ENCODE data around the gene FSTL5.

The FSTL5 gene

DNA sequence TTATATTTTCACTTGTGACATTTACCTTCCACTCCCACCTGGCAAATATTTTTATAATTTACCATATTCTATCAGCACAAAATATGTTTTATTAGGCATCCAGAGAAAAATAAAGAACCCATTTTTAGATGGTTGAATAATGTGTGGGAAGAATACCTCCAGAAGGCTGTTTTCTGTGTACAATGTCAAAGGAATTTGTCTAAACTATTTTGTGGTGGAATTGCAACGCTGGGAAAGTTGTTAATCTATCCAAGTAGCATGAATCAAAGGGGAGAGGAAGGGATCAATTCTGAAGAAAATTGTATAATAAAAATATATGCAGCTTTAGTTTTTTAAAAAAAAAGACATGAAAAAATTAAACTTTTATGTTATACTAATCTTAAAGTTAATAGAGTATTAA, 706.5 kb downstream of the FSTL5 start:
- DNase-seq (ENCODE audit: low read depth in 1 of 2, low spot score in 1 of 2) = no peak

DNA sequence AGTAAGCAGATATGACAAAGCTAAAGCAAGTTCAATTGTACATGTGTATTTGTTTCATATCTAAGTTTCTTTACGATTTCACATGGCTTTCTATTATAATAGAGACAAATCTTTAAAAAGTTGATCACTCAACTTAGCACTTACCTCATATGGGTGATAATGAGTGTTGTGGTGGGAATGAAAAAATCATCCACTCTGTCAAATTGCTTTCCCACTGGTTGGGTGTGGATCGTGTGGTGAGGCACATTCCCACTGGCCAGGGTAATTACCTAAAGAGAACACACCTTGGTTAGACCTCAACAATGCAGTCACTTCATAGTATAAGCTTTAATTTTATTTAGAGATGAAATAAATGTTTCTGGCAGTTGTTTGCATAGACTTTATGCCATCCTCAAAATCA, 708.9 kb downstream of the FSTL5 start:
- no peak for DNase-seq (ENCODE audit: low read depth in 1 of 2, low spot score in 1 of 2)

DNA sequence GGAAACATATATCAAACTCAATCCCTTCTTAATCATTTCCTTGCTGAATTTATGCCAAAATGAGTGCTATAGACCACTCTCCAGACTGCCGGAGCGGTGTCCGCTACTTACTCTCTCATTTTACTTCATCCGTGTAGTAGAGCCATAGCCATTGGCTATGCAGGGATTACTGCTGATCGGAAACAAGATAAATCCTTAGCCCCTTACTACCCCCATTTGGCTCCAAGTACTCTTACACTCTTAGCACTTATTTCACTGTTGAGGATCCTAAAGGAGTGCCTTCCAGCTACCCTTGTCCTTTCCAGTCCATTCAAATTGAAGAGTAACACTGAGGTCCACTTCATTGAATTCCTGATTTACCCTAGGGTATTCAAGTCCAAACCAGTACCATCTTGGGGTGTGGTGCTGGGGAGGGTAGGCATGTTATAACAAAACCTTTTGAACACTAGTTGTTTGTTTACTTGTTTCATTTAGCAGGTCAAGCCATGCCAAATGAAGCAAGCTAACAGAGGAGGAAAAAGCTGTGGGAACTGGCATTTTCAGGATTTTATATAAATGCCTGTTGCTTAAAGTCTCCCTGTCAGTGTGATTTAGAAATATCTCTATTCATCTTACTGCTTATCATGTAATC, 715.1 kb downstream of the FSTL5 start:
- no peak for DNase-seq (ENCODE audit: low read depth in 1 of 2, low spot score in 1 of 2)

DNA sequence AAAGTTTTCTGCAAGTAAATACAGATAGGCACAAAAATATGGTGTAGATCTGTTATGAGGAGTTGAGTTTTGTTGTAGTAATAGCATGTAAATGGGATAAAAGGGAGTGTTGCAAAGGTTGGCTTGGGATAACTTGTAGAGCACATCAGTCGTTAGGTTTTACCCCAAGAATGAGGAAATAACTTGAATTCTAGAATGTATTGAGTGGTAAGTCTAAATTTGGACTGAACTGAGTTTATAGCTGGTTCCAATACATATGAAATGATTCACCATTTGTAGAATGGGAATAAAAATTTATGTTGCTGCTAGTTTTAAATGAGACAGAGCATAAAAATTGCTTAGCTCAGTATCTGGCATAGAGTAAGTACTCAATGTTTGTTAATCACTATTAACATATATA, 719.2 kb downstream of the FSTL5 start:
- no peak for DNase-seq (ENCODE audit: low read depth in 1 of 2, low spot score in 1 of 2)

DNA sequence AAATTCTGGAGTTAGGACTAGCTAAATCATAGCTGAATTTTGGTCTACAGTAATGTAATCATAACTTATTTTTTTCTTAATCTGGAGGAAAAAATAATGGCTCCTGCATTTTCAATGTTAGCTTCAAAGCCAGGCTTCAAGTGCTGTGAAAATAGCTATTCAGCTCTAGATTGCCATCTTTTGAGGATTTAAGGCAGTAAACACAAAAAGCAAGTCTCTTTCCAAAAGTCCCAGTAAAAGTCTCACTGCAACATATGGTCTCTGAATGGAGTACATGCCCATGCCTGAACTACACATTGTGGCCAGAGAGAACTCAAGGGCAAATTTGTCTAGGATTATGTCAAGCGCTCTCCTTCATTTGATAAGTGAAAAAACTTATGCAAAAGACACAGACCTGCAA, 720.9 kb downstream of the FSTL5 start:
- DNase-seq (ENCODE audit: low read depth in 1 of 2, low spot score in 1 of 2) = no peak

DNA sequence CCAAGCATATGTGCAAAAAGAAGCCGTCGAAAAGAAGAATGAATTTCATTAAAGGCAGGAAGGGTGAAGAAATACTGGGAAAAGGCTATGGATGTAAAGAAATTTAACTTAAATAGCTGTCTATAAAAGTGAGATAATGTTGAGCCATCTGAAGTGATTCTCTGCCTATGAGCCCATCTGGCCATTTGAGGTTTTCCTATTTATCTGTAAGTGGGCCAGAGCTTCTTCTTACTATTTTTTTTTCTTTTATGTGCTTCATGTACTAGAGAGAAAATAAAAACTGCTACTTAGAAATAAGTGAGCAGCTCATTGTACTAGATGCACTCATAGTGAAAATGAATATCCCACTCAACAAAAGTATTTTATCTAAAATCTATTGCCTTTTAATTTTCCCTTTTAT, 725.7 kb downstream of the FSTL5 start:
- no peak for DNase-seq (ENCODE audit: low read depth in 1 of 2, low spot score in 1 of 2)

DNA sequence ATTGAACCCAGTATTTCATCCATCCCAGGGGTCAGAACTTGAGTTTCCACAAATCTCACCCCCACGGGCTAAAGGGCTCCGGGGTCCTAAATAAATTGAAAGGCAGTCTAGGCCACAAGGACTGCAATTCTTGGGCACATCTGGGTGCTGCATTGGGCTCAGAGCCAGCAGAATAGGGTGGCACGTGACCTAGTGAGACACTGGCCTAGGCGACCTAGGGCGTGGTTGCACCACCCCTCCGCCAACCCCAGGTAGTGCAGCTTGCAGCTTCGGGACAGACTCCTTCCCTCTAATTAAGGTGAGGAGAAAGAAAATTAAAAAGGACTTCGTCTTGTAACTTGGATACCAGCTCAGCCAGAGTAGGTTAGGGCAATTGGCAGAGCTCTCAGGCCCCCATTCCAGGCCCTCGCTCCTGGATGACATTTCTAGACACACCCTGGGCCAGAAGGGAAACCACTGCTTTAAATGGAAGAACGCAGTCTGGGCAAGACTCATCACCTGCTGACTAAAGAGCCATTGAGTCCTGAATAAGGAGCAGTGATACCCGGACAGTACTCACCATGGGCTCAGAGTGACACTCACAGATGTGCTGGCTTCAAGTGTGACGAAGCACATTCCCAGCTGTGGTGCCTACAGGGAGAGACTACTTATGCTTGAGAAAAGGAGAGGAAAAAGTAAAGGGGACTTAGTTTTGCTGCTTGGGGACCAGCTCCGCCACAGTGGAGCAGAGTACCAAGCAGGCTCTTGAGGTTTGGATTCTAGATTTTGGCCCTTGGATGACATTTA, 735.4 kb downstream of the FSTL5 start:
- DNase-seq (ENCODE audit: low read depth in 1 of 2, low spot score in 1 of 2) = no peak

DNA sequence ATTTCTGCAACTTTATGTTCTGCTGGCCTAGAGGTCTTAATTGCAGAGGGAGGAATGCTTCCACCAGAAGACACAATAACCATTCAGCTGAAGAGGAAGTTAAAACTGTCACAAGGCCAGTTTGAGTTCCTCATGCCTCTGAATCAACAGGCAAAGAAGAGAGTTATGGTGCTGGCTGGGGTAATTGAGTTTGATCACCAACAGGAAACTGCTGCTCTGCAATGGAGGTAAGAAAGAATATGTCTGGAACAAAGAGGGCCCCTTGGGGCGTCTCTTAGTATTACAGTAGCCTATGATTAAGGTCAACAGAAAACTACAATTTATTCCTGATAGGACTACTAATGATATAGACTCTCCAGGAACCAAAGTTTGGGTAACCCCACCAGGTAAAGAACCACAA, 744.0 kb downstream of the FSTL5 start:
- DNase-seq (ENCODE audit: low read depth in 1 of 2, low spot score in 1 of 2) = no peak

DNA sequence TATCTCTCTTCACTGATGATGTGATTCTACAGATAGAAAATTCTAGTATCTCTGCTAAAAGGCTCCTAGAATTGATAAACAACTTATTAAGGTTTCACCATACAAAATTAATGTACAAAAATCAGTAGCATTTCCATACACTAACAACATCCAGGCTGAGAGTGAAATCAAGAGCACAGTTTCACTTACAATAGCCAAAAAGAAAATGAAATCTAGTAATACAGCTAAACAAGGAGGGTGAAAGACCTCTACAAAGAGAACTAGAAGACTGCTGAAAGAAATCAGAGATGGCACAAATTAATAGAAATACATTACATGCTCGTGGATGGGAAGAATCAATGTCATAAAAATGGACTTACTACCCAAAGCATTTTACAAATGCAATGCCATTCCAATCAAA, 751.9 kb downstream of the FSTL5 start:
- DNase-seq (ENCODE audit: low read depth in 1 of 2, low spot score in 1 of 2) = no peak

DNA sequence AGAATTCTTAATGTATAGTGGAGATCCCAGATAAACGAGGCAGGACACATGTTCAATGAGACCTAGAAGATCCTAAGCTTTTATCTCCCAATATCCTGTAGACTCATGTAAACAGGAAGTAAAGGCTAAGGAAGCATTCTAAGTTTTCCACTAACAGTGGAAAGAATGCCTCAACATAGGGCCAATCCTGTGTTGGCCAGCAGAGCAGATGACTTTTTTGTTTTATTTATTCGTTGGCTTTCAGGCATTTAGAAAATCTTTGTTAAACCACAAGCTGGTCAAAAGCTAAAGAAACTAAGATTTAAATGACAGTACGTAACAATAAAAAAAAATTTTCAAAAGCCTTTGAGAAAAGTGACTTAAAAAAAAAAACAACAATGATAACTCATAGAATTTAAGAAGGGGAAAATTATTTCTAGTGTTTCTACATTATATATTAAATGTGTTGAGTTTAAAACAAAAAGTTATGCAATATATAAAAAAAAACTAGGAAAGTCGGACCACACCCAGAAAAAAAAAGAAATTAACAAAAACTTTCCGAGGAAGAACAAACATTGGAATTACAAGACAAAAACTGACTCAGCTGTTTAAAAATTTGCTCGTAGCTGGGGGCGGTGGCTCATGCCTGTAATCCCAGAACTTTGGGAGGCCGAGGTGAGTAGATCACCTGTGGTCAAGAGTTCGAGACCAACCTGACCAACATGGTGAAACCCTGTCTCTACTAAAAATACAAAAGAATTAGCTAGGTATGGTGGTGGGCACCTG, 759.3 kb downstream of the FSTL5 start:
- DNase-seq (ENCODE audit: low read depth in 1 of 2, low spot score in 1 of 2) = no peak

DNA sequence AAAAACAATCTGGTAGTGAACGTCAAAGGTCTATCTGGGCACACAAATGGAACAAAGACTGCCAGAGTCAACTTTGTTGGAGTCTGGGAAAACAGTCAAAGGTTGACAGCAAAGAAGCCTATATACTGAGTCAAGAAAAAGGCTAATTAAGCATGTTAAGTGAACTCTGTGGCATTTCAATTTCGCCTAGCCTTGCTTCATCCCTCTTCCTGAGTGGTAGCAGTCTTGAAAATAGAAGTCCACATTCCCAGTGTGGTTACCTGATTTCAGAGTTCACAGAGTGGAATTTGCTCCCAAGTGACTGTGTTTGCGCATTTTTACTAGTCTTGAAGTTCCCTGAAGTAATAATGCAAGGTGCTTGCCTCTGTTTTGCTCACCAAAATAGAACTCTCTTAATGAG, 760.0 kb downstream of the FSTL5 start:
- DNase-seq (ENCODE audit: low read depth in 1 of 2, low spot score in 1 of 2) = no peak

DNA sequence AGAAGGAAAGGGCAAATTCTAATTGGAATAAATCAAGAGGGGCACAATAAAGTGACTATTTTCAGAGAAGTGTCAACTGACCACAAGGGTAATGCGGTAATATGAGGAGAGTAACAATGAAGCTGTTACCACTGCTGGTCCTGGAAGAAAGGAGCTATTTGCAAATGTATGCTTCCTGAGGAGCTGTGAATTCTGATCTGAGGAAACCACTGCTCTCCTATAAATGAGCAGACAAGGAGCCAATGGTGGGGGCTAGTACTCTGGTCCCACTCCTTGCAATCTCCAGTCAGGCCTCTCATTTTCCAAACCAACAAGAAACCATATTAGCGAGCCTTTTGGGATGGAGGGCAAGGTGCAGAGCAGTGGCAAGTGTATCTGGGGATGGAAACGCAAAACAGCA, 770.2 kb downstream of the FSTL5 start:
- no peak for DNase-seq (ENCODE audit: low read depth in 1 of 2, low spot score in 1 of 2)

DNA sequence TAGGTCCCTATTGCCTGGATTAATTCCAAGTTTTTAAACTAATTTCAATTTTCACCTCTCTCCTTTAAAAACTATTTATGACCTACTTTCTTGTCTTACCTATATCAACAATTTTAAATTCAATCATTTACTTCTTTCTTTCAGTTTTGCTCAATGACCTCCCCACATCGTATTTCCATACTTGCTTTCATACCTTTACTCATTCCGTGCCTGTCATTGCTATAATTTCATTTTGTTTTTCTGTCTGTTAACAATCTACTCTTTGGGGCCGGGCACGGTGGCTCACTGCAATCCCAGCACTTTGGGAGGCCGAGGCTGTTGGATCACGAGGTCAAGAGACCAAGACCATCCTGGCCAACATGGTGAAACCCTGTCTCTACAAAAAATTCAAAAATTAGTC, 781.1 kb downstream of the FSTL5 start:
- no peak for DNase-seq (ENCODE audit: low read depth in 1 of 2, low spot score in 1 of 2)

DNA sequence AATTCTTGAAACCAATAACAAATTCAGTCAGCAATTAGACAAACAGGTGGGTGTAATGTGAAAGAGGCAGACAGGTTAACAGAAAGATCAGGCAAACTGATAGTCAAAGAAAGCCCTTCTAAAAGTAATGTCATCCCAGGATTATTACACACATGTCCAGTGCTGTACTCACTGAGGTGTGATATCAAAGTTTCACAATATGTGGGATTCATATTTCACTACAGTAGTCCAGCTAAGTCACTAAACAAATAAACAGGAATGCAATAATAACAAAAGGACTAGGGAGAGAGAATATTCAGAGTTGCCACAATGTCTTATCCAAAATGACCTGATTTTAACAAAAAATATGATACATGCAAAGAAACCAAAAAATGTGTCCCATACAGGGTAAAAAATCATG, 787.5 kb downstream of the FSTL5 start:
- DNase-seq (ENCODE audit: low read depth in 1 of 2, low spot score in 1 of 2) = no peak

DNA sequence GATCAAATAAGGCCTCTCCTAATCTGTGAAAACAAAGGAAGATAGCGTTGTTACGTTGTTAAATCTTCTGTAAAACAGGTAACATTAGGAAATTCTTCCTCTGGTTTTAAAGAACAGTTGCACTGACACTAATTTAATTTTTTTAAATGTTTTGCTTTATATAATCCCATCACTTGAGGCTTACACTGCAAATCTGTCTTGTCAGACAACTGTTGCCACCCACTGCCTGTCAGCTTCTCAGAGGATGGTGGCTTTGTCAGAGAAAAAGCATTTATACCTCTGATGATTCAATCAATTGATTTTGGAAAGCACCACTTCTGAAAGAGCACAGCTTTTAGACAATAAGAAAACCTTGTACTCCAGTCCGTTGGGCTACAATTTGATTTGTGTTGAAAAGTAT, 799.1 kb downstream of the FSTL5 start:
- no peak for DNase-seq (ENCODE audit: low read depth in 1 of 2, low spot score in 1 of 2)

DNA sequence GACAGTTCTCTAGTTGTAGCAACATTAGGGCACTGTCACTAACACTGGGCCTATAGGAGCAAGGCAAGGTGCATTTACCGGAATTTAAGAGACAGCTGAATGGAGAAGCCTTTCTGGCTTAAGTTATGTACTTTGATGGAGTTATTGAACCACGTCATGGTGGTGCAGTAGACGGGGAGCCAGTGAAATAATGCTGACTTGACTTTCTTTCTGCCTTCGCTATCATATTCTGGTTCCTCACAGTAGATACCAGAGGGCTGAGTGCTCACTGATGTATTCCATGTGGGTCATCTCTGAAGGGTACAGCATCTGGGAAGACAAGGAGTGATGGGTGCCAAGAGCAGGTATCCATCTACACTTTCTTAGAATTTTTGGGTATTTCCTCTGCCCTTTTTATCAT, 802.8 kb downstream of the FSTL5 start:
- DNase-seq (ENCODE audit: low read depth in 1 of 2, low spot score in 1 of 2) = no peak

DNA sequence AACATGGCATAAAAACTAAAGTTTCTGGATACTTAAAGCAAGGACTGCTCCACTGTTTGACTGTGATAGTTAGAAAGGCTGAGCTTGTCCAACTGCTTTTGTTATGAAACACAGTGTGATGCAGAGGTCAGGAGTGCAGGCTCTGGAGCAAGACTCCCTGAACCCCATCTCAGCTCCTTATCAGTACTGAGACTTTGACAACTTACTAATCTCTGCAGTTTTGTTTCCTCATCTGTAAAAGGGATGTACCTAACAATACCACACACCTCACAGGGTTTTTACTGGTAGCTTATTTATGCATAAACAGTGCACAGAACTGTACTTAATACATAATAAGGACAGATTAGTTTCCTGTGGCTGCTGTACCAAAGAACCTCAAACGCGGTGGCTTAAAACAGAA, 804.3 kb downstream of the FSTL5 start:
- DNase-seq (ENCODE audit: low read depth in 1 of 2, low spot score in 1 of 2) = no peak

DNA sequence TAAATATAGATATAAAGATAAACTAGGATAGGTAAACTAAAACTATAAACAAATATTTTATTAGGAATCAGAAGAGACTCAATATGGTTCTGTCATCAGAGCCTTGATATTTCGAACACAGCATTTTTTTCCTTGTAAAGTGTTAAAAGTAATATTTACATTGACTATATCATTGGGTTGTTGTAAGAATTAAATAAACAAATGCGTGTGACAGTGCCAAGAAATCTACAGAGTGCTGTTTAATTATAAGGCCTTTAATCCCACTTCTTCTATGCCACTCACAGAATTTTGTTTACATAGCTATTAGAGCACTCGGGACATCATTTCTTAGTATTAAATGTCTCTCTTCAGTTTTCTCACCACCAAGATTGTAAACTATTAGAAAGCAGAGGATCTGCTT, 807.4 kb downstream of the FSTL5 start:
- no peak for DNase-seq (ENCODE audit: low read depth in 1 of 2, low spot score in 1 of 2)

DNA sequence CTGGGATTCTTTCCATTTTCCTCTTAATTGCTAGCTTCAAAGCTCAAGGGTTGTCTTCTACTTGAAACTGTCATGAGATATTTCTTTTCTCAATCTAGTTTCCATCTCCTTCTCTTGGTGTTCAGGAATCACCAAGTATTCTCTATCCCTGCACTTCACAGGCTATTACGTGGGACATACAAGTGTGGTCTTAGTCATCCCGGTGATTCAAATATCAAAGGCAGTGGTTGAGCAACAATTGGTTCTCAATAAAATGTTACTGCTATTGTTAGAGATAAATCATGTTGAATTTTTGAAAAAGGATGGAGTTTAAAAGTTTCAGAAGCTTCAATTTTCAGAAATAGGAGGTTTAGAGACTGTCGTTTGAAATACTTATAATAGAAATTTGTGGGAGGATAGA, 812.9 kb downstream of the FSTL5 start:
- DNase-seq (ENCODE audit: low read depth in 1 of 2, low spot score in 1 of 2) = no peak

DNA sequence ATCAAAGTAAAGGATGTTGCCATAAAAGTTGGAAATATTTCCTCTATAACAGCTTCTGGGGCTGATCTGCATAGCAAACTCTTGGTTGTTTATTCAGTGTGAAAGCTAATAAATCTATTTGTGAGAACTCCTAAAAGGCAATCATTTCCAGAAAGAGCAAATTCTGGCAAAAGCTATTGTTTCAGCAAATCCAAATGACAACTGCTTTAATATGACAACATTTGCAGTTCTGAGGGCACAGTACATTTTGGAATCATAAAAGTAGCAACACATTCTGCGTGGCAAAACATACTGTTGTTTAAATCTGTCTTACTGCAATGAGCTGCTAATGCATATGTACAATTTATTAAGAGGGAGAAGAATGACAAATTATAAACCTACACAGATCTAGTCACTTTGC, 818.1 kb downstream of the FSTL5 start:
- DNase-seq (ENCODE audit: low read depth in 1 of 2, low spot score in 1 of 2) = no peak

DNA sequence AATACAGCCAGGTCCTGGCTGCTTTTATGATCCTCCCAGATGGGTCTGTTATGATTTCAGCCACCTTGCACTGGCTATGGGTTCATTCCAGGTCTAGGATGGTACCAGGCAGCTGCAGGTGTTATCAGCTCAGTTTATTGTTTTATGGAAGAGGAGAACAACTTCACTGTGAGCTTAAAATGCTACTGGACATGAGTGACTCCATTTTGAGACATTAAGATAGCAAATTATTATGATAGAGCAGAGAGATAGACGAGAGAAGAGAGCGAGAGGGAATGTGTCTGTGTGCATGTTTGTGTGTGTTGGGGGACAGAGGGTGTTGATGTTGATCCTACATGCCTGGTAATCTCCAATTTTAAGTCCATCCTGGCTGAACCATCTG, 820.2 kb downstream of the FSTL5 start:
- DNase-seq (ENCODE audit: low read depth in 1 of 2, low spot score in 1 of 2) = no peak

DNA sequence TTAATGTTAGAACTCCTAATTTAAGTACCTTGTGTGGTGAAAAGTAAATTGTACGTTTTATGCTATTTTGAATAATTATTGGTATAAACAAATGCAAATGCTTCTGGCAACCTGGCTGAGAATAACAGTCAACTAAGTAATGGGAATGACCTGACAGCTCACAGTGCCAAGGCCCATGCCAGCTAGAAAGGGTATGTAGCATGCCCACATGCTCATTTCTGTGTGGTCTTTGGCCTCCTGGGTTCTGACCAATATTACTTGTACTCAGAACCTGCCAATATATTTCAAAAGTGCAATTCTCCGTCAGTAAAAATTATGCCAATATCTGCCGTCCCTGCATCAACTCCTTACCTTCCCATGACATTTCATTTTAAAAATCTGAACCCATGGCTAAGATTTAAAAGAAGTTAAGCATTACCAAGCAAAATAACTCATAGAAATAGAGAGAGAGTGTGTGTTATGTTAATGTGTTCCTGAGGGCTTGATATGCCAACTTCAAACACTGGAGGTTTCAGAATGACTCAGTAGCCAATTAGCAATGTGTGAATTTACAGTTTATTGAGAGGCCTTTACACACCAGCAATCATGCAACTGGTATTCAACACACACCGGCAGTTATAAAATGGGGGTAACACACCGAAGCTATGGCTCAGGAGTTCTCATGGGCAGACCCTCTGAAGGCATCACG, 820.8 kb downstream of the FSTL5 start:
- no peak for DNase-seq (ENCODE audit: low read depth in 1 of 2, low spot score in 1 of 2)
